HUDEP-2 (cell line): ENCODE results near the gene BIN1.

Experiments used
- DNase-seq, 76 experiments: peaks; one replicate each; lab custom pipeline; 2025; ENCODE audit not compliant: unreplicated experiment in 76 of 76; lab: John Stamatoyannopoulos, UW

BIN1 gene

DNA sequence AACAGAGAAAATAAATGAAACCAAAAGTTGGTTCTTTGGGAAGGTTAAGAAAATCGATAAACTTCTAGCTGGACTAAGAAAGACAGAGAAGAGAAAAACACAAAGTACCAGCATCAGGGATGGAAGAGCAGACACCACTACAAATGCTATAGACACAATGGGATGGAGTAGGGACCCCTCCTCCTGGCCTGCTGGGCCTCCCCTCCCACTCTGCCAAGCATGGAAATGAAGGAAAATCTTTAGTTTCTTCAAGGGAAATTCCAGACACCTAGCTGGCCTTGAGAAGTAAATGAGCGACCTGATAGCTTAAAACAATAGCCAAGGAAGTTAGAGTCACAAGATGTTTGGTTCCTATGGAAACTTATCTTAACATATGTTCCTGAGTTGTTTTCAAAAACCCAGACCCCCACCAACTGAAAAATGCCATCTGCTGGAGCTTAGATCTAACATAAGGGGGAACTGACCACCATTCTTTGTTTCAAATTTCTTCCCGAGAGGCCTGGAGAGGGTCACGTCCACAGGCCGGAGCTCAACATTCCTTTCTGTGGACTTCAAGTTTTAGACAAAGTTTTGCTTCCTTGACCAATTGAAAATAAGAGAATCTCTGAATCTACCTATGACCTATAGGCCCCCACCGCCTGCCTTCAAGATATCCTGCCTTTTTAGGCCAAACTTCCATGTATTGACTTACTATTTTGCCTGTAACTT is 101.9 kb downstream of the BIN1 start:
- no peak for DNase-seq

DNA sequence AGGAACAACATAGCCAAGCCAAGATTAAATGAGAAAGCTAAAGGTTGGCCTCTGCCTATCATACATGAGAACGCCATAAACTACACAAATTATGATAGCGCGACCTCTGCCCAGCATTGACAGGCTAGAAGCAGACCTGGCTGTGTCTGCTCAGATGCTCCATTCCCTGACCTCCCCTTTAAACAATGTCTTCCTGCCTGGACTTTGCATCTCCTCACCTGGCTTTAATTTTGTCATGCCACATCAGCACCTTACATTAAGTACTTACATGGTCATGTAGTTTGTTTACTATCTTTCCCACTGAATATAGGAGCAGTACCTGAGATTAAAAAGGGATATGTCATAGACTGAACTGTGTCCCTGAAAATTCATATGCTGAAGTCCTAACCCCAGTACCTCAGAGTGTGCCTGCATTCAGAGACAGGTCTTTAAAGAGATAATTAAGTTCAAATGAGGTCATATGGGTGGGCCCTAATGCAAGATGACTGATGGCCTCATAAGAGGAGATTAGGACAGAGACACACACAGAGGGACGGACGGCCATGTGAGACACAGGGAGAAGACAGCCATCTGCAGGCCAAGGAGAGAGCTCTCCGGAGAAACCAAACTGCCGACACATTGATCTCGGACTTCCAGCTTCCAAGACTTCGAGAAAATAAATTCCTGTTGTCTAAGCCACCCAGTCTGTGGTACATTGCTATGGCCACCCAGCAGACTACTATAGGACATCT is 103.7 kb downstream of the BIN1 start:
- peak in 5 of 76 experiments; percentile 3 to 41 (median 21) for DNase-seq

DNA sequence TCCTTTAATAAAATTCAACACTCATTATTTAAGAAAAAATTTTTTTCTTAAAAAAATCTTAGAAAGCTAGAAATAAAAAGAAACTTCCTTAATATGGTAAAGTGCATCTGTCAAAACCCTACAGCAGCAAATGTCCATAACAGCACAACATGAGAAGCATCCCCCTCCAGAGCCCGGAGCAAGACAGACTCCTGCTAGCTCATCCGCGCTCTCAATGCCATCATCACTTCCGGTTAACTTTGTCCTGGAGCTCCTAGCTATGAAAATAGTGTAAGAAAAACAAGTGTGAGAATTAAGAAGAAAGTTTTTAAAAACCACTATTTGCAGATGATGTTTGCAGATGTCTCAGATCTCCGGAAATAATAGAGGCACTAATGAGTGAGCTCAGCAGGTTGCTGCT is 105.2 kb downstream of the BIN1 start:
- no peak for DNase-seq

GRCh38 chr2:127000937-127001336 is 106.0 kb downstream of the BIN1 start:
- no peak for DNase-seq

DNA sequence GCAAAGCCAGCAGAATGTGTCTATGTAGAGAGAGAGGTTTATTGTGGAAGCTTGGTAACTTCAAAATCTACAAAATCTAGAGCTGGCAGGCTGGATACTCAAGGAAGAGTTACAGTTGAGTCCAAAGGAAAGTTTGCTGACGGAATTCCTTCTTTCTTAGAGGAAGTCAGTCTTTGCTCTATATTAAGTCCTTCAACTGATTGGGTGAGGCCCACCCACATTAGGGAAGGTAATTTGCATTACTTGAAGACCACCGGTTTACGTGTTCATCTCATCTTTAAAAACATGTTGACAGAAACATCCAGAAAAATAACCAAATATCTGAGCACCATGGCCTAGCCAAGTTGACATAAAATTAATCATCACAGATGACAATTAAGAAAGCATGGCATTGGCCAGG is 106.8 kb downstream of the BIN1 start:
- no peak for DNase-seq

DNA sequence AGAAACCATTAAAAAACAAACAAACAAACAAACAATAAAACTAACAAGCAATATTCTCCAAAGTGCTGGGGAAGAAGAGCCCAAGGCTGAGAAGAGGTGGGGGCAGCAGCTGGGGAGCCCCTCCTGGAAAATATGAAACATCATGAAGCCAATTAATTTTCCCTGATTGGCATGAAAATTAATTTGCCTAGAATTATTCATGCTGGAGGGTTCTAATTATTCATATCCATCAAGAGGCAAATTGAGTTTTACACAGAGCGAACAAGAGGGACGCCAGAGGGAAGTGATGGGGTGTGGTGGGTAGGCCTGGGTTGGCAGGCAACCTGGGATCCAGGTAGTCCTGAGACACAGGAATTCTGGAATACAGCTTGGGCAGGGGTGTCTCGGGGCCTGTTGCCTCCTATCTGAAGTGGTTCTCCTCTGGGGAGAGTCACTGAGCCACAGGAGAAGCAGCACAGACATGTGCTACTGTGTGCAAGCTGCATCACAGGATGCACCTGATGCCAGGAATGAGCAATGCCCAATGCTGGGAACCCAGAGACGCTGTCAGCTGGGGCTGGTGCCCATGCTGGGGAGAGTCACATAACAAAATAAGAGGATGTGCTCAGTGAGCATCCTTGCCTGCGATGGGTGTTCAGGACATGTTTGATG is 107.7 kb downstream of the BIN1 start:
- no peak for DNase-seq

DNA sequence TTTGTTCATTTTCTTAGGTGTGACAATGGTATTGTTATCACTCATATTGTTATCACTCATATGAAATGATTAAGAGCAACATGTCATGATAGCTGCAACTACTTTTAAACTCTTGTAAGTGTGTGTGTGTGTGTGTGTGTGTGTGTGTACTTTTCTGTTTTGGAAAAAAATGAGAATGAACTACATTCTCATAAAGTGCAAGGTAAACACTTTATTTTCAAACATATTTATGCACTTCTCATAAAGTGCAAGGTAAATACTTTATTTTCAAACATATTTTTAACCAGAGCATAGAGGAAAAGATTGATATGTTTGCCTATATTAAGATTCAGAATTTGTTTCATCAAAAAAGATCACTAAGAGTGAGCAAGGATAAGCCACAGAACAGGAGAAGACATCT is 108.5 kb downstream of the BIN1 start:
- DNase-seq, result no peak
